PC-9 (cell line): ENCODE measurements around the gene COL4A1.

Experiments
- EZH2 ChIP-seq: fragments of 200-600 bp; sonication (generic); IDR thresholded peaks from 2 replicates; pipeline ENCODE4 v1.8.0; 2017; ENCODE audit warnings: antibody characterized with exemption, low read depth
- TF ChIP-seq, protein P1 (sequence below): fragments of 200-600 bp; sonication (generic); conservative IDR thresholded peaks from 2 replicates; pipeline ENCODE4 v1.6.1; 2017; ENCODE audit warnings: mixed run types, antibody characterized with exemption, mild to moderate bottlenecking, moderate library complexity

GRCh38 chr13:110233951-110234280, 73.0 kb downstream of the COL4A1 start:
- no peak for TF ChIP-seq EZH2
- TF ChIP-seq, protein P1, sequence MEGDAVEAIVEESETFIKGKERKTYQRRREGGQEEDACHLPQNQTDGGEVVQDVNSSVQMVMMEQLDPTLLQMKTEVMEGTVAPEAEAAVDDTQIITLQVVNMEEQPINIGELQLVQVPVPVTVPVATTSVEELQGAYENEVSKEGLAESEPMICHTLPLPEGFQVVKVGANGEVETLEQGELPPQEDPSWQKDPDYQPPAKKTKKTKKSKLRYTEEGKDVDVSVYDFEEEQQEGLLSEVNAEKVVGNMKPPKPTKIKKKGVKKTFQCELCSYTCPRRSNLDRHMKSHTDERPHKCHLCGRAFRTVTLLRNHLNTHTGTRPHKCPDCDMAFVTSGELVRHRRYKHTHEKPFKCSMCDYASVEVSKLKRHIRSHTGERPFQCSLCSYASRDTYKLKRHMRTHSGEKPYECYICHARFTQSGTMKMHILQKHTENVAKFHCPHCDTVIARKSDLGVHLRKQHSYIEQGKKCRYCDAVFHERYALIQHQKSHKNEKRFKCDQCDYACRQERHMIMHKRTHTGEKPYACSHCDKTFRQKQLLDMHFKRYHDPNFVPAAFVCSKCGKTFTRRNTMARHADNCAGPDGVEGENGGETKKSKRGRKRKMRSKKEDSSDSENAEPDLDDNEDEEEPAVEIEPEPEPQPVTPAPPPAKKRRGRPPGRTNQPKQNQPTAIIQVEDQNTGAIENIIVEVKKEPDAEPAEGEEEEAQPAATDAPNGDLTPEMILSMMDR, result no peak
